Activated T-helper 17 cell treated with anti-CD3 and anti-CD28 coated beads, Interleukin-2, amount 50 U/mL, for 72 hours (primary cell): ENCODE measurements around the gene PMM1. TPM values are rescaled to one million over a fixed set of nuclear protein-coding genes. Genes with fewer than 3 reads are reported as not detected.

ENCODE experiments used
- ATAC-seq: fragments of 150-1000 bp; cut with Tn5 transposase; replicated peaks from 2 replicates; pipeline ENCODE4 v1.10.0; 2021; ENCODE audit warnings: mild to moderate bottlenecking, moderate library complexity
- H3K27ac Mint-ChIP-seq: one replicate; pipeline ENCODE4 v1.8.0; 2022; ENCODE audit warnings: mixed read lengths
- H3K27me3 Mint-ChIP-seq: one replicate; pipeline ENCODE4 v1.8.0; 2022; ENCODE audit warnings: mixed read lengths
- H3K36me3 Mint-ChIP-seq: one replicate; pipeline ENCODE4 v1.8.0; 2022; ENCODE audit warnings: low read depth, mild to moderate bottlenecking, mixed read lengths
- H3K4me1 Mint-ChIP-seq: one replicate; pipeline ENCODE4 v1.8.0; 2022; ENCODE audit warnings: mixed read lengths
- H3K4me3 Mint-ChIP-seq: one replicate; pipeline ENCODE4 v1.8.0; 2022; ENCODE audit warnings: mild to moderate bottlenecking, mixed read lengths
- H3K9me3 Mint-ChIP-seq: one replicate; pipeline ENCODE4 v1.8.0; 2022; ENCODE audit warnings: mixed read lengths
- total RNA-seq, 2 donors: library from RNA; stranded (reverse); gene quantifications; one replicate each; pipeline ENCODE4 v1.2.3, GENCODE V29; 2022

PMM1 gene
- total RNA-seq, 2 donors from 2014 or later, result 41.0 to 54.7 TPM

DNA sequence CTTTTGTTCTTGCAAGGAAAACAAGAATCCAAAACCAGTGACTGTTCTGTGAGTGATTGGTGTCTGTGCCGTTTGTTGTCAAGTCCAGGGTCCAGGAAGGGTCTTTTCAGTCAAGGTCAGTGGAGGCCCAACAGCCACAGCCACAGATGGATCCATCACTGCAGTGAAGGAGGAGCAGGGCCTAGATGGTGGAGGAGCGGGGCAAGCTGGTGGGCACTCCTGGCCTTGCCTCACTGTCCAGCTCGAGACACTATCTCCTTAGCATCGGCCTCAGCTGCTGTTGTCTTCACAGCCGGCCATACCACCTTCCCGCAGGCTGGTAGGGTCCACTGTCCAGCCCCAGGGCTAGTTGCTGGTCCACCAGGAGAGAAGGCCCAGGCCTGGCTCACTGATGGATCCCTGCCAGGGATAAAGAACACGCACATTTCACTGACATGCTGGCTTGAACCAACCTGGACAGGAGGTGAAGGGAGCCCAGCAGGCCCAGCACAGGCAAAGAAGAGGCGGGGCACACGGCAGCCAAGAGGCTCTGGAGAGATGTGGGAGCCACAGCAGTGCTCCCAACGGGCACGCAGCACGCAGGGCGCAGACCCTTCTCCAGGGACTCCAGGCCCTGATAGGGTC, 60.6 kb downstream of the PMM1 start:
- Mint-ChIP-seq H3K36me3 (peaks cover 86% of the 10 kb centered on the region), H3K27ac (no peak overlapping the region)

GRCh38 chr22:41528132-41528766, 61.4 kb downstream of the PMM1 start:
- ATAC-seq, result no peak
- H3K4me3 Mint-ChIP-seq, result no peak overlapping the region
- no peak overlapping the region for H3K27ac Mint-ChIP-seq
- H3K9me3 Mint-ChIP-seq, result no peaks in the 10 kb centered on the region
- no peaks in the 10 kb centered on the region for H3K27me3 Mint-ChIP-seq
- peaks cover 83% of the 10 kb centered on the region for H3K36me3 Mint-ChIP-seq
- H3K4me1 Mint-ChIP-seq, result no peaks in the 10 kb centered on the region

More for the DNA sequence above, 60.6 kb downstream of the PMM1 start:
- ATAC-seq, result no peak
- no peak overlapping the region for H3K4me3 Mint-ChIP-seq
- no peaks in the 10 kb centered on the region for H3K4me1 Mint-ChIP-seq
- H3K27me3 Mint-ChIP-seq, result no peaks in the 10 kb centered on the region
- no peaks in the 10 kb centered on the region for H3K9me3 Mint-ChIP-seq

Other genes with a start within 250 kb of the PMM1 start
- 1 to 10 TPM; 2.4 to 4.0 TPM for gene TEF, start 207.9 kb downstream of the PMM1 start, total RNA-seq
- gene TOB2, start 143.0 kb downstream of the PMM1 start, total RNA-seq, result 10 to 100 TPM; 38.5 to 40.8 TPM
- gene PHF5A, start 121.1 kb downstream of the PMM1 start, total RNA-seq, result 10 to 100 TPM; 34.3 to 92.0 TPM
- 100 to 1,000 TPM in 1 of 2 donors, 10 to 100 TPM in 1; 67.8 to 106 TPM for gene ACO2, start 120.7 kb downstream of the PMM1 start, total RNA-seq
- 10 to 100 TPM; 19.5 to 58.2 TPM for gene POLR3H, start 45.4 kb downstream of the PMM1 start, total RNA-seq
- not detected for gene CSDC2, start 28.8 kb downstream of the PMM1 start, total RNA-seq
- 10 to 100 TPM; 31.1 to 60.3 TPM for gene DESI1, start 31.2 kb upstream of the PMM1 start, total RNA-seq
- 100 to 1,000 TPM; 237 to 428 TPM for gene XRCC6, start 31.5 kb upstream of the PMM1 start, total RNA-seq
- 100 to 1,000 TPM; 175 to 256 TPM for gene SNU13, start 99.0 kb upstream of the PMM1 start, total RNA-seq
- gene MEI1, start 109.7 kb upstream of the PMM1 start, total RNA-seq, result 10 to 100 TPM; 39.8 to 40.1 TPM
- 10 to 100 TPM; 21.6 to 22.3 TPM for gene CCDC134, start 210.8 kb upstream of the PMM1 start, total RNA-seq
- gene SREBF2, start 243.3 kb upstream of the PMM1 start, total RNA-seq, result 100 to 1,000 TPM; 126 to 162 TPM